PC-3 (cell line): ENCODE data around the gene MKLN1.

Source experiments
- CTCF ChIP-seq: fragments of 300-600 bp; sonication (generic); conservative IDR thresholded peaks from 2 replicates; pipeline ENCODE4 v1.5.1; 2017; ENCODE audit warnings: antibody characterized with exemption, low read depth, mild to moderate bottlenecking, low read length
- EZH2 ChIP-seq: fragments of 300-600 bp; sonication (generic); IDR thresholded peaks from one replicate; pipeline ENCODE4 v1.6.1; 2017; ENCODE audit warnings: antibody characterized with exemption, mild to moderate bottlenecking, low read length; ENCODE audit not compliant: unreplicated experiment
- EZH2phosphoT487 ChIP-seq: fragments of 300-600 bp; sonication (generic); IDR thresholded peaks from 2 replicates; pipeline ENCODE4 v1.6.1; 2018; ENCODE audit warnings: mild to moderate bottlenecking, antibody characterized with exemption, low read length, borderline replicate concordance

- TF ChIP-seq EZH2phosphoT487 = no peak
- TF ChIP-seq CTCF = no peak
- no peak for TF ChIP-seq EZH2
Measured at GRCh38 chr7:131487217-131487616, 159.5 kb downstream of the MKLN1 start.
